Fibroblast of mammary gland (primary cell): ENCODE measurements around the gene SMIM41.
A peak's percentile ranks its signal among the peaks of the same experiment; 100 is the strongest.

Experiments used
- DNase-seq: peaks from one replicate; pipeline ENCODE4 v3.0.0-alpha.2; 2010; ENCODE audit warnings: low read depth
- H3K4me3 ChIP-seq: 2 replicates; pipeline ENCODE4 v1.5.1; 2011; ENCODE audit warnings: low read depth, mild to moderate bottlenecking, low read length, moderate library complexity; ENCODE audit not compliant: control insufficient read depth
- CTCF ChIP-seq: conservative IDR thresholded peaks from 2 replicates; pipeline ENCODE4 v1.5.1; 2011; ENCODE audit warnings: low read depth, low read length, inconsistent platforms; ENCODE audit not compliant: control insufficient read depth, insufficient read depth

SMIM41 gene

GRCh38 chr12:52050116-52050757, 29.3 kb upstream of the SMIM41 start:
- H3K4me3 ChIP-seq, result peak overlapping the region; percentile 58
- no peak for TF ChIP-seq CTCF
- peak; percentile 53 for DNase-seq

DNA sequence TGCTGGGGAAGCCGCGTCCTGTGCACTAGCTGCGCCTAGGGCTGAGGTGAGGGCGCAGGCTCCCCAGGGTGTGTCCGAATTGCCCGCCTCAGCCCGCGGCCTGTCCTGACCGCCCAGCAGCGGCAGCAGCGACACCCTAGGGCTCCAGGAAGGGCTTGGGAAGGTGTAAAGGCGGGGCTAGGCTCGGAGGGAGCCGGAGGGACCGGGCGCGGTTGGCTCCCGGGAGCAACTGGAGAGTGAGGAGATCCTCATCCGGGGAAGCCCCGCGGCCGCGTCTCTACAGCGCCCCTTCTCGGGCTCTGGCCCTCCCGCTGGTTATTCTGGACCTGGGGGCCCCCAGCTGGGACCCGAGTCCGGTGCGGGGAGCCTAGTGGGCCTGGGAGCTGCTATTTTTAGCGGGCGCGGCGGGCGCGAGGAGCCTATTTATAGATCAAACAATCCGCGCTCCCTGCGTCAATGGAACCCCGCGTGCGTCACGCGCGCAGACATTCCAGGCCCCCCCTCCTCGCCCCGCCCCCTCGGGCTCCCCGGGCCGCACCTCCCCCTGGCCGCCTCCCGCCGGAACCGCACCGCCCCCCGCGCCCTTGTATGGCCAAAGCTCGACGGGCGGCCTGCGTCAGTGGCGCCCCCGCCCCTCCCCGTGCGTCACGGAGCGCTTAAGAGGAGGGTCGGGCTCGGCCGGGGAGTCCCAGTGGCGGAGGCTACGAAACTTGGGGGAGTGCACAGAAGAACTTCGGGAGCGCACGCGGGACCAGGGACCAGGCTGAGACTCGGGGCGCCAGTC, 28.6 kb upstream of the SMIM41 start, which contains the start of gene NR4A1:
Gene NR4A1 (plus strand): TSS at position 685 of the 784 bp plus-strand sequence. CDS start 2,887 bp downstream, outside the sequence.
- DNase-seq, result peak; percentile 92
- peak within 1 kb of the TSS; percentile 65 for H3K4me3 ChIP-seq
- TF ChIP-seq CTCF, result no peak

DNA sequence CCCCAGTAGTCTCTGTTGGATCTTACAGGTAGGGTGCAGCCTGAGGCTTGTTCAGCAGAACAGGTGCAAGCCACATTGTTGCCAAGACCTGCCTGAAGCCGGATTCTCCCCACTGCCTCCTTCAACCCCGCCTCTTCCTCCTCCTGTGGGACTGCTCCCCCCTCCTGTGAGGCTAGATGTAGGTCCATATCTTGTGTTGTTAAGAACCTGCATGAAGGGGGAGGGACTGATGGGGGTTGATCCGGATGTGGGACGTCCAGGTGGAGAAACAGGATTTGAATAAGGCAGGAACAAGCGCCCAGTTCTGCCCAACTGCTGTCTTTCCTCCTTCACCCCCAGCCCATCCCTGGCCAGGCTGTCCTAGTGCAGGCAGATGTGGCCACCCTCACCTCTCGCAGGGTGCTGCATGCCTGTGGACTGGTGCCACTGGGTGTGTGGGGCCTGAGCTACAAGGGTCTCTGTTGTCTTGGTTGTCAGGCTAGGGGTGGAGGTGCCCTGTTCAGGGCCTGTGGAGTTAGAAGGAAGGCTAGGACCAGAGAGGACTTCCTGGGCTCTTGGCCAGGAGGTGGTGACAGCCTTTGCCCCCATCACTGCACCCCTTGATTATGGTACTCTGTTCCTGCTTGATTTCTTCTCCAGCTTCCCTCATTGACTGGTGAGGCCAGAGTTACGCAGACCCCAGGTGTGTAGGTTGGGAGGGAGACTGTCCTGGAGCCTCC, 26.9 kb upstream of the SMIM41 start:
- TF ChIP-seq CTCF, result no peak
- DNase-seq, result no peak
- peak overlapping the region; percentile 65 for H3K4me3 ChIP-seq

- no peak for DNase-seq
- TF ChIP-seq CTCF, result no peak
- H3K4me3 ChIP-seq, result no peak overlapping the region
Observed at GRCh38 chr12:52053536-52054209, 25.8 kb upstream of the SMIM41 start.

- H3K4me3 ChIP-seq, result no peak overlapping the region
- no peak for TF ChIP-seq CTCF
- DNase-seq, result no peak
Observed at GRCh38 chr12:52054231-52054832, 25.2 kb upstream of the SMIM41 start.
